ENCODE results near the gene CEP97.

DNA sequence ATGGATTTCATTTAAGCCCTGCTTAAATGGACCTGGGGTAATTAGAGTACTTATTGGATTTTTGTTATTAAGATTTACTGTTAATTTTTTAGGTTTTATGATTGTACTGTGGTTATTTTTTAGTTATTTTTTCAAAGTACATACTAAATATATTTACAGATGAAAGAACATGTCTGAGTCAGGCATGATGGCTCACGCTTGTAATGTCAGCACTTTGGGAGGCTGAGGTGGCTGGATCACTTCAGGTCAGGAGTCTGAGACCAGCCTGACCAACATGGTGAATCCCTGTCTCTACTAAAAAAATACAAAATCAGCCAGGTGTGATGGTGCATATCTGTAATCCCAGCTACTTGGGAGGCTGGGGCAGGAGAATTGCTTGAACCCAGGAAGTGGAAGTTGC is 21.7 kb upstream of the CEP97 start:
- TF ChIP-seq, protein P1, sequence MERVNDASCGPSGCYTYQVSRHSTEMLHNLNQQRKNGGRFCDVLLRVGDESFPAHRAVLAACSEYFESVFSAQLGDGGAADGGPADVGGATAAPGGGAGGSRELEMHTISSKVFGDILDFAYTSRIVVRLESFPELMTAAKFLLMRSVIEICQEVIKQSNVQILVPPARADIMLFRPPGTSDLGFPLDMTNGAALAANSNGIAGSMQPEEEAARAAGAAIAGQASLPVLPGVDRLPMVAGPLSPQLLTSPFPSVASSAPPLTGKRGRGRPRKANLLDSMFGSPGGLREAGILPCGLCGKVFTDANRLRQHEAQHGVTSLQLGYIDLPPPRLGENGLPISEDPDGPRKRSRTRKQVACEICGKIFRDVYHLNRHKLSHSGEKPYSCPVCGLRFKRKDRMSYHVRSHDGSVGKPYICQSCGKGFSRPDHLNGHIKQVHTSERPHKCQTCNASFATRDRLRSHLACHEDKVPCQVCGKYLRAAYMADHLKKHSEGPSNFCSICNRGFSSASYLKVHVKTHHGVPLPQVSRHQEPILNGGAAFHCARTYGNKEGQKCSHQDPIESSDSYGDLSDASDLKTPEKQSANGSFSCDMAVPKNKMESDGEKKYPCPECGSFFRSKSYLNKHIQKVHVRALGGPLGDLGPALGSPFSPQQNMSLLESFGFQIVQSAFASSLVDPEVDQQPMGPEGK (CRISPR knock-in tag; IDR thresholded peaks at IDR 0.05; ENCODE audit: borderline replicate concordance) = no peak
- TF ChIP-seq ZNF8 (CRISPR knock-in tag; IDR thresholded peaks at IDR 0.05) = no peak
- no peak for TF ChIP-seq ZFP3 (CRISPR knock-in tag; IDR thresholded peaks at IDR 0.05)
- no peak for TF ChIP-seq CREB5 (CRISPR knock-in tag; IDR thresholded peaks at IDR 0.05; ENCODE audit: low read depth)
- TF ChIP-seq, protein P2, sequence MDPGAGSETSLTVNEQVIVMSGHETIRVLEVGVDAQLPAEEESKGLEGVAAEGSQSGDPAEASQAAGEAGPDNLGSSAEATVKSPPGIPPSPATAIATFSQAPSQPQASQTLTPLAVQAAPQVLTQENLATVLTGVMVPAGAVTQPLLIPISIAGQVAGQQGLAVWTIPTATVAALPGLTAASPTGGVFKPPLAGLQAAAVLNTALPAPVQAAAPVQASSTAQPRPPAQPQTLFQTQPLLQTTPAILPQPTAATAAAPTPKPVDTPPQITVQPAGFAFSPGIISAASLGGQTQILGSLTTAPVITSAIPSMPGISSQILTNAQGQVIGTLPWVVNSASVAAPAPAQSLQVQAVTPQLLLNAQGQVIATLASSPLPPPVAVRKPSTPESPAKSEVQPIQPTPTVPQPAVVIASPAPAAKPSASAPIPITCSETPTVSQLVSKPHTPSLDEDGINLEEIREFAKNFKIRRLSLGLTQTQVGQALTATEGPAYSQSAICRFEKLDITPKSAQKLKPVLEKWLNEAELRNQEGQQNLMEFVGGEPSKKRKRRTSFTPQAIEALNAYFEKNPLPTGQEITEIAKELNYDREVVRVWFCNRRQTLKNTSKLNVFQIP (CRISPR knock-in tag; IDR thresholded peaks at IDR 0.05; ENCODE audit: borderline replicate concordance, low read depth) = no peak
- no peak for TF ChIP-seq ZNF565 (CRISPR knock-in tag; conservative IDR thresholded peaks at IDR 0.05; ENCODE audit: low read depth)
- no peak for TF ChIP-seq ZFP30 (CRISPR knock-in tag; IDR thresholded peaks at IDR 0.05)
- no peak for TF ChIP-seq RARB (CRISPR knock-in tag; IDR thresholded peaks at IDR 0.05)
- no peak for TF ChIP-seq SNAI2 (CRISPR knock-in tag; IDR thresholded peaks at IDR 0.05)
- no peak for TF ChIP-seq CSDC2 (CRISPR knock-in tag; IDR thresholded peaks at IDR 0.05)
- TF ChIP-seq TOX (CRISPR knock-in tag; IDR thresholded peaks at IDR 0.05; ENCODE audit: borderline replicate concordance) = no peak
- no peak for TF ChIP-seq ARNTL (CRISPR knock-in tag; IDR thresholded peaks at IDR 0.05; ENCODE audit: borderline replicate concordance, low read depth)
- TF ChIP-seq PPARA (CRISPR knock-in tag; IDR thresholded peaks at IDR 0.05; ENCODE audit: borderline replicate concordance) = no peak
- no peak for TF ChIP-seq TCF4 (CRISPR knock-in tag; IDR thresholded peaks at IDR 0.05; ENCODE audit: borderline replicate concordance)
